HCT116 (cell line): ENCODE data around the gene SIPA1L3. TPM values are rescaled to one million over a fixed set of nuclear protein-coding genes. Genes with fewer than 3 reads are reported as not detected.

Source experiments
- ATAC-seq: fragments of 200-7000 bp; cut with Tn5 transposase; 2 replicates; pipeline ENCODE4 v1.9.1; 2020; ENCODE audit warnings: mild to moderate bottlenecking, moderate library complexity
- BruUV-seq: library from RNA; stranded (reverse); fragments of 400-500 nt; replicated peaks from 2 replicates; lab custom pipeline; 2021; lab: Mats Ljungman, UMichigan
- CTCF ChIA-PET: fragments of 300-600 bp; sonication (Branson Sonifier 250); formaldehyde crosslinking; loops from one replicate; lab custom pipeline; 2021; ENCODE audit warnings: antibody characterized with exemption; lab: Charles Lee
- POLR2A ChIA-PET: fragments of 300-600, 350-600 bp; sonication (Branson Sonifier 250); formaldehyde crosslinking; loops from one replicate; lab custom pipeline; 2021; ENCODE audit warnings: antibody characterized with exemption; lab: Charles Lee
- RAD21 ChIA-PET, 2 experiments: fragments of 300-600 bp; sonication (Branson Sonifier 250); formaldehyde crosslinking; loops; one replicate each; lab custom pipeline; 2023; ENCODE audit warnings: low total read pairs in 2 of 2; ENCODE audit not compliant: uncharacterized antibody in 2 of 2, unreplicated experiment in 2 of 2, low non-redundant PET in 1 of 2; lab: Charles Lee
- DNase-seq: peaks from one replicate; pipeline ENCODE4 v3.0.0-alpha.2; 2010; ENCODE audit warnings: low read depth, low spot score
- H2AFZ ChIP-seq: fragments of 200-600 bp; shearing (Covaris generic), sonication (generic); 2 replicates; pipeline ENCODE4 v1.6.1; 2017; ENCODE audit warnings: low read depth, mixed run types, mixed read lengths, antibody characterized with exemption, low read length; ENCODE audit not compliant: poor library complexity, severe bottlenecking
- H3K27ac ChIP-seq: 2 replicates; pipeline ENCODE4 v1.5.1; 2012; ENCODE audit warnings: low read depth, low read length
- H3K27me3 ChIP-seq: fragments of 200-600 bp; sonication (generic); 2 replicates; pipeline ENCODE4 v1.6.1; 2016; ENCODE audit warnings: mixed run types, low read length, mixed read lengths; ENCODE audit not compliant: insufficient read depth
- H3K36me3 ChIP-seq, 2 experiments: fragments of 200-500 bp in 1 of 2; fragments of 200-600 bp in 1 of 2; sonication (Bioruptor generic) in 1 of 2; sonication (generic) in 1 of 2; 2 replicates each; pipeline versions ENCODE4 v1.5.1 to v1.6.1; 2014 to 2016; ENCODE audit warnings: low read length in 2 of 2, inconsistent platforms in 1 of 2, mixed read lengths in 1 of 2, mixed run types in 1 of 2; ENCODE audit not compliant: insufficient read depth in 2 of 2, control insufficient read depth in 1 of 2
- H3K4me1 ChIP-seq, 2 experiments: fragments of 200-600 bp in 1 of 2; sonication (generic) in 1 of 2; 2 replicates each; pipeline versions ENCODE4 v1.5.1 to v1.6.1; 2012 to 2017; ENCODE audit warnings: low read length in 2 of 2, inconsistent platforms in 1 of 2, mild to moderate bottlenecking in 1 of 2, mixed read lengths in 1 of 2, mixed run types in 1 of 2, moderate library complexity in 1 of 2; ENCODE audit not compliant: insufficient read depth in 2 of 2, control insufficient read depth in 1 of 2
- H3K4me2 ChIP-seq: fragments of 200-600 bp; sonication (generic); 2 replicates; pipeline ENCODE4 v1.6.1; 2017; ENCODE audit warnings: mixed run types, low read length, mixed read lengths
- H3K4me3 ChIP-seq, 2 experiments: fragments of 200-600 bp in 1 of 2; sonication (generic) in 1 of 2; replicated peaks in 1 of 2; 2 replicates each; pipeline ENCODE4 v1.5.1; 2011 to 2016; ENCODE audit warnings: low read length in 2 of 2, control low read depth in 1 of 2, low read depth in 1 of 2, mild to moderate bottlenecking in 1 of 2, mixed read lengths in 1 of 2, mixed run types in 1 of 2
- H3K79me2 ChIP-seq: fragments of 200-600 bp; sonication (generic); 2 replicates; pipeline ENCODE4 v1.6.1; 2017; ENCODE audit warnings: mild to moderate bottlenecking, mixed run types, low read length, moderate library complexity, mixed read lengths; ENCODE audit not compliant: insufficient read depth
- H3K9ac ChIP-seq: fragments of 200-600 bp; sonication (generic); 2 replicates; pipeline ENCODE4 v1.6.1; 2016; ENCODE audit warnings: low read length, mixed read lengths
- H3K9me2 ChIP-seq: fragments of 200-600 bp; sonication (generic), shearing (Covaris generic); 2 replicates; pipeline ENCODE4 v1.6.1; 2017; ENCODE audit warnings: mixed run types, mild to moderate bottlenecking, moderate library complexity; ENCODE audit not compliant: insufficient read depth
- H3K9me3 ChIP-seq, 2 experiments: fragments of 200-500 bp in 1 of 2; fragments of 200-600 bp in 1 of 2; sonication (Bioruptor generic) in 1 of 2; sonication (generic) in 1 of 2; 2 replicates each; pipeline ENCODE4 v1.6.1; 2014 to 2017; ENCODE audit warnings: low read length in 2 of 2, mixed read lengths in 2 of 2, inconsistent platforms in 1 of 2, low read depth in 1 of 2, mild to moderate bottlenecking in 1 of 2, mixed run types in 1 of 2, moderate library complexity in 1 of 2; ENCODE audit not compliant: control insufficient read depth in 1 of 2, insufficient read depth in 1 of 2
- H4K20me1 ChIP-seq: fragments of 200-600 bp; sonication (generic), shearing (Covaris generic); 2 replicates; pipeline ENCODE4 v1.6.1; 2017; ENCODE audit warnings: mixed run types, mild to moderate bottlenecking, moderate library complexity; ENCODE audit not compliant: insufficient read depth
- CBX3 ChIP-seq: IDR thresholded peaks from 2 replicates; pipeline ENCODE4 v1.6.1; 2012; ENCODE audit warnings: low read depth
- CEBPB ChIP-seq: IDR thresholded peaks from 2 replicates; pipeline ENCODE4 v1.6.1; 2012; ENCODE audit warnings: low read depth
- EGR1 ChIP-seq: IDR thresholded peaks from 2 replicates; pipeline ENCODE4 v1.6.1; 2012; ENCODE audit warnings: low read depth
- ELF1 ChIP-seq: IDR thresholded peaks from 2 replicates; pipeline ENCODE4 v1.6.1; 2012; ENCODE audit warnings: low read depth, borderline replicate concordance
- EZH2 ChIP-seq: fragments of 200-600 bp; sonication (generic); IDR thresholded peaks from 2 replicates; pipeline ENCODE4 v1.6.1; 2017; ENCODE audit warnings: antibody characterized with exemption, mixed run types
- MAX ChIP-seq: IDR thresholded peaks from 2 replicates; pipeline ENCODE4 v1.6.1; 2012
- SIN3A ChIP-seq: IDR thresholded peaks from 2 replicates; pipeline ENCODE4 v1.6.1; 2012; ENCODE audit warnings: low read depth
- SP1 ChIP-seq: IDR thresholded peaks from 2 replicates; pipeline ENCODE4 v1.6.1; 2012; ENCODE audit warnings: low read depth
- TCF7L2 ChIP-seq: IDR thresholded peaks from 2 replicates; pipeline ENCODE4 v1.7.0; 2011; ENCODE audit warnings: borderline replicate concordance, inconsistent platforms; ENCODE audit not compliant: insufficient read depth, insufficient read length; ENCODE audit errors: extremely low read depth
- YY1 ChIP-seq: IDR thresholded peaks from 2 replicates; pipeline ENCODE4 v1.6.1; 2011; ENCODE audit warnings: low read length, low read depth, moderate library complexity, mild to moderate bottlenecking; ENCODE audit not compliant: insufficient replicate concordance; ENCODE audit errors: extremely low read depth
- ZBTB33 ChIP-seq: IDR thresholded peaks from 2 replicates; pipeline ENCODE4 v1.6.1; 2011; ENCODE audit warnings: mild to moderate bottlenecking, low read length, moderate library complexity; ENCODE audit not compliant: insufficient replicate concordance; ENCODE audit errors: extremely low read depth
- ZNF274 ChIP-seq: fragments of 200-500 bp; sonication (Bioruptor generic); IDR thresholded peaks from 2 replicates; pipeline ENCODE4 v1.6.1; 2014; ENCODE audit warnings: mild to moderate bottlenecking, low read depth, low read length, inconsistent platforms
- intact Hi-C: fragments of 100-400 bp; cut with micrococcal nuclease; formaldehyde crosslinking; loops from 2 replicates; pipeline ENCODE4 v1.10.0; 2022
- total RNA-seq: library from RNA; stranded (reverse); gene quantifications from one replicate; pipeline ENCODE4 v1.2.1, GENCODE V29; 2021; ENCODE audit not compliant: unreplicated experiment

The SIPA1L3 gene
- total RNA-seq, 1 experiment from 2014 or later, result 41.8 TPM

GRCh38 chr19:38152461-38153379, 245.7 kb downstream of the SIPA1L3 start:
- Histone ChIP-seq H3K9me3 (no peaks in the 10 kb centered on the region), H3K36me3 (no peaks in the 10 kb centered on the region), H3K9ac (no peak overlapping the region), H3K27me3 (no peaks in the 10 kb centered on the region), H3K9me2 (no peaks in the 10 kb centered on the region), H2AFZ (no peak overlapping the region), H3K27ac (no peak overlapping the region), H3K4me2 (no peak overlapping the region), H3K4me1 (no peaks in the 10 kb centered on the region), H3K4me3 (no peak overlapping the region), H4K20me1 (no peaks in the 10 kb centered on the region), H3K79me2 (no peaks in the 10 kb centered on the region)
- BruUV-seq, result no TSS peak
- intact Hi-C loops, result no loop called here
- TF ChIP-seq ZNF274 (no peak), MAX (no peak), ELF1 (no peak), SIN3A (no peak), CEBPB (no peak), TCF7L2 (no peak)
- CTCF ChIA-PET, result no interaction called here
- RAD21 ChIA-PET, result no interaction called here
- POLR2A ChIA-PET, result no interaction called here
- no peak for ATAC-seq
- no peak for DNase-seq

GRCh38 chr19:38155453-38155852, 248.4 kb downstream of the SIPA1L3 start:
- Histone ChIP-seq H4K20me1 (no peaks in the 10 kb centered on the region), H3K79me2 (no peaks in the 10 kb centered on the region), H3K27me3 (no peaks in the 10 kb centered on the region), H3K4me2 (no peak overlapping the region), H2AFZ (no peak overlapping the region), H3K36me3 (peaks cover 0 to 3% of the 10 kb centered on the region in 2 experiments; a peak in 1 of 4 replicates)
- RAD21 ChIA-PET, result no interaction called here
- ATAC-seq, result peak; percentile 54; the same call in 1 of the 2 replicates
- TF ChIP-seq SP1, result no peak
- no peak for TF ChIP-seq YY1
- TF ChIP-seq EZH2, result no peak
- no peak for TF ChIP-seq SIN3A
- TF ChIP-seq ZNF274, result no peak
- no peak for TF ChIP-seq CBX3
- no peak for TF ChIP-seq ZBTB33
- TF ChIP-seq MAX, result no peak
- TF ChIP-seq EGR1, result no peak
- TF ChIP-seq, all 23 proteins: peak for 0
- CTCF ChIA-PET, result no interaction called here
- Histone ChIP-seq H3K4me3 (no peak overlapping the region), H3K4me1 (no peaks in the 10 kb centered on the region), H3K9me2 (no peaks in the 10 kb centered on the region), H3K9ac (no peak overlapping the region), H3K27ac (no peak overlapping the region), H3K9me3 (no peaks in the 10 kb centered on the region)
- DNase-seq, result no peak
- BruUV-seq, result no TSS peak
- POLR2A ChIA-PET, result no interaction called here
- intact Hi-C loops, result no loop called here
